ENCODE measurements around the gene PRXL2B.

- TF ChIP-seq CTCF (IDR thresholded peaks at IDR 0.05; ENCODE audit: low read depth, low read length, poor library complexity, severe bottlenecking) (no peak), EZH2phosphoT487 (IDR thresholded peaks at IDR 0.05; ENCODE audit: borderline replicate concordance, low read length) (no peak)
Measured at GRCh38 chr1:2627746-2628145, 41.2 kb downstream of the PRXL2B start.
